GM19372 (cell line): ENCODE results near the gene PTRH1.

Experiments
- ATAC-seq: cut with Tn5 transposase; IDR thresholded peaks from one replicate; pipeline ENCODE4 v1.9.1; 2021; ENCODE audit warnings: mild to moderate bottlenecking, low read depth, moderate library complexity; ENCODE audit not compliant: unreplicated experiment

The PTRH1 gene

GRCh38 chr9:127721391-127721821 is 5.9 kb upstream of the PTRH1 start:
- no peak for ATAC-seq

GRCh38 chr9:127720865-127721227 is 5.4 kb upstream of the PTRH1 start:
- ATAC-seq = no peak

- no peak for ATAC-seq
These were observed 4.8 kb upstream of the PTRH1 start for GRCh38 chr9:127720031-127720864.

GRCh38 chr9:127717766-127718165 is 2.3 kb upstream of the PTRH1 start:
- no peak for ATAC-seq

- no peak for ATAC-seq
These were observed 949 bp upstream of the PTRH1 start for GRCh38 chr9:127716412-127716811.

GRCh38 chr9:127714951-127715469 is 453 bp downstream of the PTRH1 start:
- ATAC-seq = no peak

GRCh38 chr9:127714020-127714750 is 1.3 kb downstream of the PTRH1 start:
- ATAC-seq = no peak

- ATAC-seq = no peak
These were observed 2.6 kb downstream of the PTRH1 start for GRCh38 chr9:127712867-127713266.

GRCh38 chr9:127712371-127712770 is 3.1 kb downstream of the PTRH1 start:
- no peak for ATAC-seq

GRCh38 chr9:127711831-127712274 is 3.6 kb downstream of the PTRH1 start:
- ATAC-seq = no peak

GRCh38 chr9:127711226-127711701 is 4.2 kb downstream of the PTRH1 start:
- no peak for ATAC-seq

- no peak for ATAC-seq
These were observed 5.2 kb downstream of the PTRH1 start for GRCh38 chr9:127710204-127710783.

- ATAC-seq = no peak
These were observed 6.4 kb downstream of the PTRH1 start for GRCh38 chr9:127708952-127709587.

- no peak for ATAC-seq
These were observed 7.7 kb downstream of the PTRH1 start for GRCh38 chr9:127707766-127708165.

GRCh38 chr9:127706836-127707241 is 8.6 kb downstream of the PTRH1 start, which contains the start of gene CFAP157:
Gene CFAP157 (plus strand): TSS chr9:127706988. CDS start chr9:127707032, 44 bp downstream.
- no peak for ATAC-seq

GRCh38 chr9:127705577-127706379 is 9.7 kb downstream of the PTRH1 start:
- ATAC-seq = no peak

GRCh38 chr9:127703289-127703946 is 12.0 kb downstream of the PTRH1 start:
- ATAC-seq = no peak

- ATAC-seq = no peak
These were observed 14.7 kb downstream of the PTRH1 start for GRCh38 chr9:127700594-127701255.

- no peak for ATAC-seq
These were observed 15.3 kb downstream of the PTRH1 start for GRCh38 chr9:127700140-127700539.
